Adrenal gland (tissue), 5 donors: ENCODE data around the gene GNB3.

Experiments
- CTCF ChIP-seq, 6 experiments: fragments of 450-650 bp in 4 of 6; fragments of 200-600 bp in 2 of 6; sonication (generic) in 1 of 6; IDR thresholded peaks; 1 replicate in 5 of 6; 2 replicates in 1 of 6; pipeline versions ENCODE4 v1.5.1 to v1.8.0; 2016 to 2021; ENCODE audit warnings: antibody characterized with exemption in 6 of 6, mild to moderate bottlenecking in 2 of 6, moderate library complexity in 1 of 6
- POLR2A ChIP-seq, 2 donors: fragments of 450-650 bp; IDR thresholded peaks; one replicate each; pipeline ENCODE4 v1.6.1; 2017; ENCODE audit warnings: antibody characterized with exemption in 2 of 2, mild to moderate bottlenecking in 2 of 2, moderate library complexity in 1 of 2
- donor health status: DM: no; HTN: no; CAD: no.

GRCh38 chr12:6830999-6831398, 9.7 kb upstream of the GNB3 start:
- no peak for TF ChIP-seq CTCF (IDR thresholded peaks at IDR 0.05)
- no peak for TF ChIP-seq POLR2A (IDR thresholded peaks at IDR 0.05)
